GM18909 (cell line): ENCODE results near the gene PRR23A.
"Not testable (repeated sequence)": the region's sequence is repeated elsewhere in the genome, so short reads cannot be mapped to it uniquely, and the experiment has no call there.

ENCODE experiments used
- ATAC-seq: cut with Tn5 transposase; IDR thresholded peaks from one replicate; pipeline ENCODE4 v1.9.1; 2021; ENCODE audit warnings: mild to moderate bottlenecking; ENCODE audit not compliant: unreplicated experiment, poor library complexity

The PRR23A gene

GRCh38 chr3:139006051-139006716, at the start of gene PRR23A:
PRR23A (minus strand) TSS chr3:139006268; CDS start chr3:139006268, 0 bp downstream.
- no peak for ATAC-seq

DNA sequence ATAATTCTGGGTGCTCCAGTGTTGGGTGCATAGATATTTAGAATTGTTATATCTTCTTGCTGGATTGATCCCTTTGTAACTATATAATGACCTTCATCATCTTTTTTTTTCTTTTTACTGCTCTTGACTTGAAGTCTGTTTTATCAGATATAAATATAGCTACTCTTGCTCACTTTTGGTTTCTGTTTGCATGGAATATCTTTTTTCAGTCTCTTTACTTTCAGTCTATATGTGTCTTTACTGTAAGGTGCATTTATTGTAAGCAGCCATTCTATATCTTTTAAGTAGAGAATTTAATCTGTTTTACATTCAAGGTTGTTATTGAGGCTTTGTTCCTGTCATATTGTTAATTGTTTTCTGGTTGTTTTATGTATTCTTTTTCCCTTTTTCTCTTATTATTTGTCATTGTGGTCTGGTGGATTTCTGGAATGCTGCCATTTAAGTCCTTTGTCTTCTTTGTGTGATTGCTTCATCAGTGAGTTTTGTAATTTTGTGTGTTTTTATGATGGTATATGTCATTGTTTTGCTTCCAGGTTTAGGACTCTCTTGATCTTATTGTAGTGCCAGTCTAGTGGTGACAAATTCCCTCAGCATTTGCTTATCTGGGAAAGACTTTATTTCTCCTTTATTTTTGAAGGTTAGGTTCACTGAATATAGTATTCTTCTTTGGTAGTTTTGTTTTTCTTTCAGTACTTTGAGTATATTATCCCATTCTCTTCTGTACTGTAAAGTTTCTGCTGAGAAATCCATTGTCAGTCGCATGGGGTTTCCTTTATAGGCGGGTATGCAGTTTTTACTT, 46.9 kb upstream of the PRR23A start:
- ATAC-seq = no peak

DNA sequence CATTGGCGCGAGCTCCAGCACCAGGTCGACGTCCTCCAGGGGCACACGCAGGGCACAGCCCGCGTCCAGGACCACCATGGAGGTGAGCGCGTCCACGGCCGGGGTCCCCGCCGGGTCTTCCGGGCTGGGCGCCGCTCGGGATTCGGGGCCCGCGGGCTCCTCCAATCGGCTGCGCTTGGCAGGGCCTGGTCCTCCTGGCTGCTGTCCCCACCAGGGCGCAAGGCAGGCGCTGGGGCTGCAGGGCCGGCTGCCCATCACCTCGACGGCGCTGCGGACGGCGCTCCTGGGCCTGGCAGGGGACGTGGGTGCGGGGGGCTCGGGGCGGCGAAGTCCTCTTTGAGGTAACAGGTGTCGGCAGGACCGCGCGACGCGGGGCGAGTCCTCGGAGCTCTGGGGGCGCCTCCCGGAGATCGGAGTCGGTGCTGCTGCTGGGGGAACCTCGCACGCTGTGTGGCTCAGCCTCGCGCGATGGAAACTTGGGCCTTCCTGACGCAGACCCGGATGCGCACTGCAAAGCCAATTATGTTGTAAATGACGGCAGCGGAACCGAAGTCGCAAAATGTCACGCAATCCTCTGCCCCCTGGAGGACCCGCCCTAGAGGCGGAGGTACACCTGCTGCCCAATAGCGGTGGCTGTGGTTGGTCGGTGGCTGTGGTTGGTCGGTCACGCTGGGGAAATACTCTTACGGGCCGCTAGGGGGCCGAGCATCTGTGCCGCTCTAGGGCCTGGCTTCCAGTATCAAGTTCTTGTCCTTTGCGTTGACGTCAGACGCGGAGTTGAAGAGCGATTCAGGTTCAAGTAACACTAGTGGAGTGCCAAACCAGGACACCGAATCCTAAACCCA, 38.5 kb upstream of the PRR23A start, which contains the start of gene PRR23C:
Gene PRR23C (minus strand): TSS at position 527 of the 845 bp plus-strand sequence. CDS start 272 bp downstream, at position 255.
- ATAC-seq = no peak

DNA sequence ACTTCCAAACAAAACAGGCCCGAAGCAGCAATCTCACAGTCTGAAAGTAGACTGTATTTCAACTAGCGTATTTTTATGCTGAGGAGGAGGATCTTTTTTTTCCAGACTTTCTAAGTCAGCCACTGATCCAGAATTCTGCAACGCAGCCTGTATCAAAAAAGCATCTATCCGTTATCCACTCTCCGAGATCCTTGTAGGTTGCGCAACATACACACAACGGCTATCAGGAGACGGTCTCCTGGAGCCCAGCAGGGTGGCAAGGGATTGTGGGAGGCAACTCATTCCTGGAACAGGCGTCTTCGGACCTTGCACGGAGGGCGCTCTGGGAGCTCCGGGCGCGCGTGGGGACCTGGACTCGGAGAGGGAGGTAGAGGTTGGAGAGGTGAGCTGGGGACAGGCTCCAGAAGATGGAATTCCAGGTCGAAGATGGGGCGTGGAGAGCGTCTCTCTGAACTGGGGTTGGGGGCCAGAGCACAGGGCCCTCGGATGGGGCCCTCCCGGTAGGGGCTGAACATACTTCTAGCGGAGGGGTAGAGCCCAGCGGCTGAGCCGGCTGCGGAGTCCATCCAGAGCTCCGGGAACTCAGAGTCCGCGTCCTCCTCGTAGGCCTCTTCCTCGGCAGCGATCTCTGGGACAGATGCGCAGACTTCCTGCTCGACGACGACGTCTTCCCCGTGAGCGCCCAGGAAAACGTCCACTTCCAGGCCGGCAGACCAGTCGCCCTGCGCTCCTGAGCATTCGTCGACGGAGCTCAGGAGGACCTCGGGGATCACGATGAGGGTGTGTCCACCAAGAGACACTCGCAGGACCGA, 37.7 kb upstream of the PRR23A start:
- no peak for ATAC-seq

DNA sequence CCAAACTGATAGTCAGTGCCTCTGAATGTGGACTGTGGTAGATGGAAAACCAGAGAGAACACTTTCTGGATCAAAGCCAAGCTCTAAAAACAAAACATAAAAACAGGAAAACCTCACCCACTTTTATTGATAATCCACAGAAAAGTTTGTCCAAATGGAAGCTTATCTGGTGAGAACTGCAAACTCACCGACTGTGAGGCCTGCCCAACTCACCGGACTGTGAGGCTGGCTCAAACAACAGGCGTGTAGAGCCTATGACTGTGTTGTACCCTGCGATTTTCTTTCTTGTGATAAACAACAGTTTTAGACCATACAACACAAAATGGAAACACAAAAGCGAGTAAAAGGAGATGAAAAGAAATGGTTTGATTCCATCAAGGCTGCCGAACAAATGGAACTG, 31.4 kb upstream of the PRR23A start:
- no peak for ATAC-seq

DNA sequence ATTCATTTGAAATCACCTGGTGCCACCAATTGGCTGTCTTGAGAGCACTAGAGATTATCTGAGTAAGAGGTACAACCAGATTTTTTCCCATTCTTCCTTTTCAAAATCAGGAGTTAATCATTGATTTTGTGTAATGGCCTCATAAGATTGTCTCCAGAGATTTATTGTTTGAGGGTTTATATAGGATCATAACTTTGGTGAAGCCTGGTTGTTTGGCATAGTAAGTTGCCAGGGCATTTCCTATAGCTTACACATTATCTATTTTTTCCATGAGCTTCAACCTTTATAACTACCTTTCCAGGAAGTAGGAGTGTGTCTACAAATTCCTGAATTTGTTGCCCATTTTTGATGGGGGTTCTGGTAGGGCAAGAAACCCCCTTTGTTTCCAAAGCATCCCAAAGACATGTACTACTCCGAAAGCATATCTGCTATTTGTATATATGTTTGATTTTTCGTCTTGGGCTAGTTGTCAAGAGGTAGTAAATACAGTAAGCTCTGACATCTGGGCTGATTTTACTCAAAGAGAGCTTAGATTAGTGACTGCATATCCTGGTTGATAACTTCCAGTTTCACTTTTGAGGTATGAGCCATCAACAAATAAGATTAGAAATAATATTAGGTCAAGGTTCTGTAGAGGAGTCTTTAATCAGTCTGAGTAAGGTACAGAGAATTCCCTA, 26.4 kb upstream of the PRR23A start:
- no peak for ATAC-seq

DNA sequence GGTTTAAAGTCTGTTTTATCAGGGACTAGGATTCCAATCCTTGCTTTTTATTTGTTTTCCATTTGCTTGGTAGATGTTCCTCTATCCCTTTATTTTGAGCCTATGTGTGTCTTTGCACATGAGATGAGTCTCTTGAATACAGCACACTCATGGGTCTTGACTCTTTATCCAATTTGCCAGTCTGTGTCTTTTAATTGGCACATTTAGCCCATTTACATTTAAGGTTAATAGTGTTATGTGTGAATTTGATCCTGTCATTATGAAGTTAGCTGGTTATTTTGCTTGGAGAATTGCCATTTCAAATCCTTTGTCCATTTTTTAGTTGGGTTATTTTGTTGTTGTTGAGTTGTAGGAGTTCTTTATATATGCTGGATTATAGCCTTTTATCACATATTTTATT, 24.5 kb upstream of the PRR23A start:
- ATAC-seq = not testable (repeated sequence)

DNA sequence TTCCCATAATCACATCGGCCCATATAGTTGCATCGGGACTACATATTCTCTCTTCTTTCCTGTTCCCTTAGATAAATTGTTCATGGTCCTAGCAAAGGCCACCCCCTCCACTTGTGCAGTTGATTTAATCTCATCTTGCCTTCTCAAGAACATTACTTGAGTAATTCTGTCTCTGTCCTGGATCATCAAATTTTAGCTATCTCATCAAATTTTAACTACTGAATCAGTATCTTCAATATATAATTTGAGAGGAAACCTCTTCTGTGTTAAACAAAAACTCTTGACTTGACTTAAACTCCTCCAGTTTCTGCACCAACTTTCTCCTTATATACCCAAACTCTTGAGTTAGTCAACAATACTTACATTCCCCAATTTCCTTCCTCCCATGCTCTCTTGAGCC, 18.9 kb upstream of the PRR23A start:
- no peak for ATAC-seq

DNA sequence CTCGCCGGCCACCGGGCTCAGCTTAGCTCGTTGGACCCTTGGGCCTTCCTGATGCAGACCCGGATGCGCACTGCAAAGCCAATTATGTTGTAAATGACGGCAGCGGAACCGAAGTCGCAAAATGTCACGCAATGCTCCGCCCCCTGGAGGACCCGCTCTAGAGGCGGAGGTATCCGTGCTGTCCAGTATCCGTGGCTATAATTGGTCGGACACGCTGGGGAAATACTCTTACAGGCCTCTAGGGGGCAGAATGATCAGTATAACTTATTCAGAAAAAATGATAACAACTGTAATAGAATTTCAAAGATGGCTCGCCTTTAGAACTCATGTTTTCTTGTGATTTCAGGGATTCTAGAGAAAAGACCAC, 14.8 kb upstream of the PRR23A start, which contains the start of gene PRR23B:
Gene PRR23B (minus strand): TSS at position 59 of the 367 bp plus-strand sequence. CDS start 265 bp downstream, outside the sequence.
- ATAC-seq = no peak

DNA sequence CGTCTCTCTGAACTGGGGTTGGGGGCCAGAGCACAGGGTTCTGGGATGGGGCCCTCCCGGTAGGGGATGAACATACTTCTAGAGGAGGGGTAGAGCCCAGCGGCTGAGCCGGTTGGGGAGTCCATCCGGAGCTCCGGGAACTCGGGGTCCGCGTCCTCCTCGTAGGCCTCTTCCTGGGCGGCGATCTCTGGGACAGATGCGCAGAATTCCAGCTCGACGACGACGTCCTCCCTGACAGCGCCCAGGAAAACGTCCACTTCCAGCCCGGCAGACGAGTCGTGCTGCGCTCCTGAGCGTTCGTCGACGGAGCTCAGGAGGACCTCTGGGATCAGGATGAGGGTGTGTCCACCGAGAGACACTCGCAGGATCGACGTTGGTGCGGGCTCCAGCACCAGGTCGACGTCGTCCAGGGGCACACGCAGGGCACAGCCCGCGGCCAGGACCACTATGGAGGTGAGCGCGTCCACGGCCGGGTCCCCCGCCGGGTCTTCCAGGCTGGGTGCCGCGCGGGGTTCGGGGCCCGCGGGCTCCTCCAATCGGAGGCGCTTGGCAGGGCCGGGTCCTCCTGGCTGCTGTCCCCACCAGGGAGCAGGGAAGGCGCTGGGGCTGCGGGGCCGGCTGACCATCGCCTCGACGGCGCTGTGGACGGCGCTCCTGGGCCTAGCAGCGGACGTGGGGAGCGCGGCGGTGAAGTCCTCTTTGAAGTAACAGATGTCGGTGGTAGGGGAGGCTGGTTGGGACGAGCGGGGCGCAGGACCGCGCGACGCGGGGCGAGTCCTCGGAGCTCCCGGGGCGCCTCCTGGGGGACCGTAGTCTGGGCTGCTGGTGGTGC, 14.2 kb upstream of the PRR23A start:
- no peak for ATAC-seq

- peak; percentile 69 for ATAC-seq
Observed at GRCh38 chr3:139016430-139017048, 10.5 kb upstream of the PRR23A start.

DNA sequence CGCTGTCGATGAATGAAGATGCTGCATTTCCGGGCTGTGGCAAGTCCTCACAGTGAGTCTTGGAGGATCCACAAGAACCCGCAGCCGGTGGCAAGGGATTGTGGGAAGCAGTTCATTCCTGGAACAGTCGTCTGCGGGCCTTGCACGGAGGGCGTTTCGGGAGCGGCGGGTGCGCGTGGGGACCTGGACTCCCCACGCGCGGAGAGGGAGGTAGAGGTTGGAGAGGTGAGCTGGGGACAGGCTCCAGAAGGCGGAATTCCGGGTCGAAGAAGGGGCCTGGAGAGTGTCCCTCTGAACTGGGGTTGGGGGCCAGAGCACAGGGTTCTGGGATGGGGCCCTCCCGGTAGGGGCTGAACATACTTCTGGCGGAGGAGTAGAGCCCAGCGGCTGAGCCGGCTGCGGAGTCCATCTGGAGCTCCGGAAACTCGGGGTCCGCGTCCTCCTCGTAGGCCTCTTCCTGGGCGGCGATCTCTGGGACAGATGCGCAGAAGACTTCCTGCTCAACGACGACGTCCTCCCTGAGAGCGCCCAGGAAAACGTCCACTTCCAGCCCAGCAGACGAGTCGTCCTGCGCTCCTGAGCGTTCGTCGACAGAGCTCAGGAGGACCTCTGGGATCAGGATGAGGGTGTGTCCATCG, 593 bp downstream of the PRR23A start:
- no peak for ATAC-seq

DNA sequence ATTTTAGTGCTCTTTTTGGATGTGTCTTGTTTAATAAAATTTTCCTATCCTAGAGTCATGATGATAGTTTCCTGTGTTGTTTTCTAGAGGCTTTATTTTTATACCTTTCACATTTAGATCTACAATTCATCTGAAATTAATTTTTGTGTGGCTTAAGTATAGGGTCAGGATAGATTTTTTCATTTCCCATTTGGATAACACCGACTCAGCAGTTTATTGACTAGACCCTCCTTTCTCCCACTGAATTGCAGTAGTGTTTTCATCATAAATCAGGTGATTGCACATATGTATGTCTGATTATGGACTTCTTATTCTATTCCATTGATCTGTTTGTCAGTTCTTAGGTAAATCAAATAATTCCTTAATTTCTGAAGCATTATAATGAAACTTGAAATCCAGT, 10.4 kb downstream of the PRR23A start:
- no peak for ATAC-seq

GRCh38 chr3:138987181-138987580, 18.9 kb downstream of the PRR23A start:
- no peak for ATAC-seq

- ATAC-seq = no peak
Observed at GRCh38 chr3:138985932-138986331, 20.1 kb downstream of the PRR23A start.

DNA sequence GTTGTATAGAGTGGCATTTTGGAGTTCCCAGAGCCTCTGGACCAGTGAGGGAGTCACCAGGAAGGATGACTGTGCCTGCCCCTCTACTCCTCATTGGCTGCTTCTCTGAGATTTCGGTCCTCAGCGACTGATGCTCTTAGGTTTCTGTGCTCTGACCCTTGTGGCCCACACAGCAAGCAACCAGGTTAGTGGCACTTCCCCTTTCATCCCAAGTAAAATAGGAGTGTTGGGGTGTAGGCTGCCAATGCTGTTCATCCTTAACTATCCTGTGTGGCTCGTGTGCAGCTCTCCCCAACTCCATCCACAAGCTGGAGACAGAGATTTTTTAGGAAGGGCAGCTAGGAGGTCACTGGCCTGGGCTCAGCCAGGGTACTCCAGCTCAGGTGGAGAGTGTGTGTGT, 21.3 kb downstream of the PRR23A start:
- ATAC-seq = no peak

GRCh38 chr3:138976047-138976446, 30.0 kb downstream of the PRR23A start:
- no peak for ATAC-seq

DNA sequence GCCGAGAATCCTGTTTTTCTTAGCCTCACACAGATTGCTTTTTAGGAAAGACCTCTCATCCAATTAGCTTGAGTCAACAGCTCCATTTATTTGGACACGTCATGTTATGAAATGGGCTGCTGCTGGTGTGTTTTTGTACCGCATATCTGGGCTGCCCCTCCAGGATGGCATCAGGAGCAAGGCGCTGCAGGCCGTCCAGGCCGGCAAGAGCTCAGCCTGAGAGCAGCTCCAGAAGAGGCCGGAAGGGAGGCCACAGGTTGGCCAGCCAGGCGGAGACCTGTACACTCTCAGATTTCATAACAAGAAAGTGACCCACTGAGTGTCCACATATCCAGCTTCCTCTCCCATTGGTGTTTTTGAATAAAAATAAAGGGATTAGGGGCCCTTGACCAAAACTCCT, 30.7 kb downstream of the PRR23A start:
- no peak for ATAC-seq
